GM18499 (cell line): ENCODE measurements around the gene ZDHHC19.
"Not testable (repeated sequence)": the region's sequence is repeated elsewhere in the genome, so short reads cannot be mapped to it uniquely, and the experiment has no call there.

Source experiments
- ATAC-seq: cut with Tn5 transposase; IDR thresholded peaks from one replicate; pipeline ENCODE4 v1.9.1; 2021; ENCODE audit warnings: moderate number of reproducible peaks; ENCODE audit not compliant: insufficient read depth, unreplicated experiment

Gene ZDHHC19

GRCh38 chr3:196225763-196226364 lies 14.7 kb upstream of the ZDHHC19 start:
- no peak for ATAC-seq

- ATAC-seq = no peak
Measured at GRCh38 chr3:196225086-196225485, 13.9 kb upstream of the ZDHHC19 start.

- ATAC-seq = no peak
Measured at GRCh38 chr3:196222876-196223595, 11.8 kb upstream of the ZDHHC19 start.

GRCh38 chr3:196220991-196221390 lies 9.8 kb upstream of the ZDHHC19 start:
- no peak for ATAC-seq

- ATAC-seq = no peak
Measured at GRCh38 chr3:196220587-196220986, 9.4 kb upstream of the ZDHHC19 start.

GRCh38 chr3:196219970-196220311 lies 8.7 kb upstream of the ZDHHC19 start:
- ATAC-seq = no peak

GRCh38 chr3:196219194-196219969 lies 8.2 kb upstream of the ZDHHC19 start:
- no peak for ATAC-seq

- ATAC-seq = no peak
Measured at GRCh38 chr3:196218155-196218712, 7.0 kb upstream of the ZDHHC19 start.

GRCh38 chr3:196217307-196218154 lies 6.3 kb upstream of the ZDHHC19 start:
- ATAC-seq = no peak

- ATAC-seq = no peak
Measured at GRCh38 chr3:196216681-196217211, 5.5 kb upstream of the ZDHHC19 start.

GRCh38 chr3:196216089-196216564 lies 4.9 kb upstream of the ZDHHC19 start, which contains the start of gene SLC51A:
SLC51A (plus strand) TSS chr3:196216534; CDS start chr3:196216713, 179 bp downstream.
- no peak for ATAC-seq

GRCh38 chr3:196215493-196216020 lies 4.4 kb upstream of the ZDHHC19 start:
- no peak for ATAC-seq

GRCh38 chr3:196214783-196215441 lies 3.7 kb upstream of the ZDHHC19 start:
- no peak for ATAC-seq

- ATAC-seq = not testable (repeated sequence)
Measured at GRCh38 chr3:196209944-196210672, 1.1 kb downstream of the ZDHHC19 start.

- ATAC-seq = no peak
Measured at GRCh38 chr3:196208942-196209695, 2.1 kb downstream of the ZDHHC19 start.

GRCh38 chr3:196207833-196208607 lies 3.2 kb downstream of the ZDHHC19 start:
- no peak for ATAC-seq
